ENCODE data around the gene NTM.

Gene NTM

GRCh38 chr11:131455843-131456704 lies 85.7 kb downstream of the NTM start:
- Mint-ChIP-seq H3K9me3 (peaks cover 5% of the 10 kb centered on the region), H3K4me1 (no peaks in the 10 kb centered on the region), H3K36me3 (ENCODE audit: low read depth) (no peaks in the 10 kb centered on the region), H3K27ac (no peak overlapping the region), H3K27me3 (peaks cover 5% of the 10 kb centered on the region), H3K4me3 (no peak overlapping the region)
- ATAC-seq (no peak), DNase-seq (no peak)

GRCh38 chr11:131457163-131457562 lies 86.7 kb downstream of the NTM start:
- H3K9me3 Mint-ChIP-seq, result no peaks in the 10 kb centered on the region
- no peak overlapping the region for H3K4me3 Mint-ChIP-seq
- no peaks in the 10 kb centered on the region for H3K4me1 Mint-ChIP-seq
- no peaks in the 10 kb centered on the region for H3K36me3 Mint-ChIP-seq (ENCODE audit: low read depth)
- ATAC-seq, result no peak
- no peak overlapping the region for H3K27ac Mint-ChIP-seq
- DNase-seq, result no peak
- H3K27me3 Mint-ChIP-seq, result no peaks in the 10 kb centered on the region

- no peak for ATAC-seq
- Mint-ChIP-seq H3K9me3 (no peaks in the 10 kb centered on the region), H3K4me1 (no peaks in the 10 kb centered on the region), H3K27me3 (no peaks in the 10 kb centered on the region), H3K4me3 (no peak overlapping the region), H3K27ac (no peak overlapping the region), H3K36me3 (ENCODE audit: low read depth) (no peaks in the 10 kb centered on the region)
- DNase-seq, result no peak
Measured at GRCh38 chr11:131458421-131458820, 88.0 kb downstream of the NTM start.

- H3K4me1 Mint-ChIP-seq, result no peaks in the 10 kb centered on the region
- H3K27me3 Mint-ChIP-seq, result peaks cover 8% of the 10 kb centered on the region
- no peak overlapping the region for H3K27ac Mint-ChIP-seq
- no peak overlapping the region for H3K4me3 Mint-ChIP-seq
- H3K36me3 Mint-ChIP-seq (ENCODE audit: low read depth), result no peaks in the 10 kb centered on the region
- DNase-seq, result no peak
- ATAC-seq, result no peak
- H3K9me3 Mint-ChIP-seq, result no peaks in the 10 kb centered on the region
Measured at GRCh38 chr11:131460931-131461330, 90.5 kb downstream of the NTM start.

- Mint-ChIP-seq H3K27ac (no peak overlapping the region), H3K4me3 (no peak overlapping the region), H3K27me3 (peaks cover 8% of the 10 kb centered on the region), H3K36me3 (ENCODE audit: low read depth) (no peaks in the 10 kb centered on the region), H3K4me1 (no peaks in the 10 kb centered on the region), H3K9me3 (no peaks in the 10 kb centered on the region)
- ATAC-seq, result no peak
- no peak for DNase-seq
Measured at GRCh38 chr11:131462622-131463021, 92.2 kb downstream of the NTM start.

- no peaks in the 10 kb centered on the region for H3K4me1 Mint-ChIP-seq
- ATAC-seq (no peak), DNase-seq (no peak)
- H3K4me3 Mint-ChIP-seq, result no peak overlapping the region
- H3K9me3 Mint-ChIP-seq, result no peaks in the 10 kb centered on the region
- H3K27me3 Mint-ChIP-seq, result peaks cover 8% of the 10 kb centered on the region
- H3K27ac Mint-ChIP-seq, result no peak overlapping the region
- no peaks in the 10 kb centered on the region for H3K36me3 Mint-ChIP-seq (ENCODE audit: low read depth)
Measured at GRCh38 chr11:131463162-131463561, 92.7 kb downstream of the NTM start.

- H3K27me3 Mint-ChIP-seq, result peaks cover 8% of the 10 kb centered on the region
- DNase-seq, result no peak
- H3K9me3 Mint-ChIP-seq, result no peaks in the 10 kb centered on the region
- no peak for ATAC-seq
- H3K27ac Mint-ChIP-seq, result no peak overlapping the region
- H3K4me1 Mint-ChIP-seq, result no peaks in the 10 kb centered on the region
- H3K4me3 Mint-ChIP-seq, result no peak overlapping the region
- no peaks in the 10 kb centered on the region for H3K36me3 Mint-ChIP-seq (ENCODE audit: low read depth)
Measured at GRCh38 chr11:131463649-131464425, 93.4 kb downstream of the NTM start.

- Mint-ChIP-seq H3K4me1 (no peaks in the 10 kb centered on the region), H3K4me3 (no peak overlapping the region), H3K27me3 (peaks cover 8% of the 10 kb centered on the region), H3K9me3 (no peaks in the 10 kb centered on the region), H3K27ac (no peak overlapping the region), H3K36me3 (ENCODE audit: low read depth) (no peaks in the 10 kb centered on the region)
- no peak for ATAC-seq
- no peak for DNase-seq
Measured at GRCh38 chr11:131464461-131464860, 94.0 kb downstream of the NTM start.

- Mint-ChIP-seq H3K4me1 (no peaks in the 10 kb centered on the region), H3K36me3 (ENCODE audit: low read depth) (no peaks in the 10 kb centered on the region), H3K4me3 (no peak overlapping the region), H3K9me3 (no peaks in the 10 kb centered on the region), H3K27ac (no peak overlapping the region), H3K27me3 (peaks cover 8% of the 10 kb centered on the region)
- no peak for DNase-seq
- no peak for ATAC-seq
Measured at GRCh38 chr11:131465039-131465438, 94.6 kb downstream of the NTM start.

GRCh38 chr11:131465746-131466145 lies 95.3 kb downstream of the NTM start:
- ATAC-seq (no peak), DNase-seq (no peak)
- Mint-ChIP-seq H3K4me3 (no peak overlapping the region), H3K27me3 (peaks cover 8% of the 10 kb centered on the region), H3K4me1 (no peaks in the 10 kb centered on the region), H3K9me3 (no peaks in the 10 kb centered on the region), H3K36me3 (ENCODE audit: low read depth) (no peaks in the 10 kb centered on the region), H3K27ac (no peak overlapping the region)

GRCh38 chr11:131467645-131468394 lies 97.4 kb downstream of the NTM start:
- Mint-ChIP-seq H3K4me1 (no peaks in the 10 kb centered on the region), H3K9me3 (no peaks in the 10 kb centered on the region), H3K27me3 (peaks cover 8% of the 10 kb centered on the region), H3K4me3 (no peak overlapping the region), H3K36me3 (ENCODE audit: low read depth) (no peaks in the 10 kb centered on the region), H3K27ac (no peak overlapping the region)
- no peak for DNase-seq
- ATAC-seq, result no peak

- H3K9me3 Mint-ChIP-seq, result no peaks in the 10 kb centered on the region
- ATAC-seq, result no peak
- H3K27me3 Mint-ChIP-seq, result peaks cover 7% of the 10 kb centered on the region
- no peaks in the 10 kb centered on the region for H3K4me1 Mint-ChIP-seq
- H3K36me3 Mint-ChIP-seq (ENCODE audit: low read depth), result no peaks in the 10 kb centered on the region
- DNase-seq, result no peak
- no peak overlapping the region for H3K4me3 Mint-ChIP-seq
- H3K27ac Mint-ChIP-seq, result no peak overlapping the region
Measured at GRCh38 chr11:131468565-131468964, 98.2 kb downstream of the NTM start.

GRCh38 chr11:131470216-131470925 lies 100.0 kb downstream of the NTM start:
- H3K27me3 Mint-ChIP-seq, result no peaks in the 10 kb centered on the region
- no peaks in the 10 kb centered on the region for H3K36me3 Mint-ChIP-seq (ENCODE audit: low read depth)
- no peak for DNase-seq
- no peak overlapping the region for H3K4me3 Mint-ChIP-seq
- no peaks in the 10 kb centered on the region for H3K4me1 Mint-ChIP-seq
- ATAC-seq, result no peak
- H3K9me3 Mint-ChIP-seq, result no peaks in the 10 kb centered on the region
- H3K27ac Mint-ChIP-seq, result no peak overlapping the region

- ATAC-seq, result no peak
- H3K4me1 Mint-ChIP-seq, result no peaks in the 10 kb centered on the region
- H3K36me3 Mint-ChIP-seq (ENCODE audit: low read depth), result no peaks in the 10 kb centered on the region
- no peak overlapping the region for H3K4me3 Mint-ChIP-seq
- H3K27ac Mint-ChIP-seq, result no peak overlapping the region
- no peak for DNase-seq
- H3K27me3 Mint-ChIP-seq, result no peaks in the 10 kb centered on the region
- no peaks in the 10 kb centered on the region for H3K9me3 Mint-ChIP-seq
Measured at GRCh38 chr11:131471976-131472375, 101.6 kb downstream of the NTM start.

Measured in activated naive CD8-positive, alpha-beta T cell treated with anti-CD3 and anti-CD28 coated beads, Interleukin-2, amount 50 U/mL, for 24 hours (primary cell).